GM21723 (cell line): ENCODE data around the gene COX15.
A peak's percentile ranks its signal among the peaks of the same experiment; 100 is the strongest.
"Not testable (repeated sequence)": the region's sequence is repeated elsewhere in the genome, so short reads cannot be mapped to it uniquely, and the experiment has no call there.

Experiments used
- ATAC-seq: cut with Tn5 transposase; IDR thresholded peaks from one replicate; pipeline ENCODE4 v1.9.1; 2021; ENCODE audit warnings: mild to moderate bottlenecking, moderate library complexity; ENCODE audit not compliant: unreplicated experiment

COX15 gene

GRCh38 chr10:99742254-99742653 lies 10.3 kb upstream of the COX15 start:
- ATAC-seq, result no peak

- no peak for ATAC-seq
Measured at GRCh38 chr10:99740933-99741559, 9.1 kb upstream of the COX15 start.

- ATAC-seq, result no peak
Measured at GRCh38 chr10:99740260-99740659, 8.3 kb upstream of the COX15 start.

DNA sequence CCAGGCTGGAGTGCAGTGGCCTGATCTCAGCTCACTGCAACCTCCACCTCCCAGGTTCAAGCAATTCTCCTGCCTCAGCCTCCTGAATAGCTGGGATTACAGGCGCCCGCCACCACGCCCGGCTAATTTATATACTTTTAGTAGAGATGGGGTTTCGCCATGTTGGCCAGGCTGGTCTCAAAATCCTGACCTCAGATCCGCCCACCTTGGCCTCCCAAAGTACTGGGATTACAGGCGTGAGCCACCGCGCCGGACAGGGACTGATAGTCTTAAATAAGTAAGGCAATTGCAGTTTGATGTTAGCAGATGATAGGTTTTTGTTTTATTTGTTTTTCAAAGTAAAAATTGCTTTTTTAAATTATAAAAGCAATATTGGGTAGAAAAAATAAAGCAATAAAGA lies 2.2 kb upstream of the COX15 start:
- ATAC-seq, result not testable (repeated sequence)

GRCh38 chr10:99733366-99733765 lies 1.4 kb upstream of the COX15 start:
- no peak for ATAC-seq

- peak; percentile 34 for ATAC-seq
Measured at GRCh38 chr10:99731306-99732032, 458 bp downstream of the COX15 start.

DNA sequence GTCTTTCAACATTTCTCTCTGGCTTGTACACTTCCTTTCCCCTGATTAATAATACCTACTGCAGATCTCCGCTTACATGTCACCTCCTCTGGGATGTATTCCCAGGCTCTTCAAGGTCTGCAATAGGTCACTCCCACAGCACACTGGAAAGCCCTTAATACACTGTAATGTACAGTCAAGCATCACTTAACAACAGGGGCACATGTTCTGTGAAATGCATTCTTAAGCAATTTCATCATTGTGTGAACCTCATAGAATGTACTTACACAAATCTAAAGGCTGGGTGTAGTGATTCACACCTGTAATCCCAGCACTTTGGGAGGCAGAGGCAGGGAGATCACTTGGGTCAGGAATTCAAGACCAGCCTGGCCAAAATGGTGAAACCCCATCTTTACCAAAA lies 1.9 kb downstream of the COX15 start:
- no peak for ATAC-seq

DNA sequence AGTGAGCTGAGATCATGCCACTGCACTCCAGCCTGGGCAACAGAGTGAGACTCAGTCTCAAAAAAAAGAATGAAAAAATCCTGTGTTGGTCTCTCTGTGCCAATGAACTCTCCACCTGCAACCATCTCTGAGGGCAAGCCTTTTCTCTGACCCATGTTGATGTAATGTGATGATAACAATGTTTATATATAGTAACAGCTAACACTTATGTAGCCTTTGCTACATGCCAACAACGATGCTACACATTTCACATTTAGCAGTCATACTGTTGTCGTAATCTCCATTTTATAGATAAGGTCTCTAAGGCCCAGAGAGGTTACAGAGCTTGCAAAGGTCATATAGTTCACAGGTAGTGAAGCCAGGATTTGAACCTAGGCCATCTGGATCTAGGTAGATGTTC lies 11.5 kb downstream of the COX15 start:
- no peak for ATAC-seq

- no peak for ATAC-seq
Measured at GRCh38 chr10:99714446-99714845, 17.5 kb downstream of the COX15 start.

DNA sequence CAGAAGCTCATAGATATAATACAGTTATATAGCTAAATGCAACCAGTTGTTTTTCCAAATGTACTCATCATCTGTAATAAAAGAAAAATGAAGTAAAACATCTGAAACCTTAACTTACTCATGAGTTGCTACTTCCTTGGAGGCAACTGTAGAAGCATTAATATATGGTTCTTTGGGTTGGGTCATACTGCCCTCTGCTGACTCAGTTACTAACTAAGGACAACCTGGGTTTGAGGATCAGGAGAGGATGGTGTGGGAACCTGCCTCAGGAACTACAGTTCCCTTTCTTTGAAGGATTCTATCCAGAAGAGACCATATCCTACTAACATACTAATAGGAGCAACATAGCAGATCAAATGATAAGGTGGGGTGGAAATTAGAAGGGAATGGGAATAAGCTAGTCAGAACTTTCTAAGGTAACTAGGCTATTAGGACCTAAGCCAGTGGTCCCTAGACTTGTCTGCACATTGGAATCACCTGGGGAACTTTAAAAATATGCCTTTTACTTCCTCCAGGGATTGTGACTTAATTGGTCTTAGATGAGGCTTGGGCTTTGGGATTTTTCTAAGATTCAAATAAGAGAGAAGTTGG lies 20.7 kb downstream of the COX15 start:
- peak; percentile 52 for ATAC-seq

DNA sequence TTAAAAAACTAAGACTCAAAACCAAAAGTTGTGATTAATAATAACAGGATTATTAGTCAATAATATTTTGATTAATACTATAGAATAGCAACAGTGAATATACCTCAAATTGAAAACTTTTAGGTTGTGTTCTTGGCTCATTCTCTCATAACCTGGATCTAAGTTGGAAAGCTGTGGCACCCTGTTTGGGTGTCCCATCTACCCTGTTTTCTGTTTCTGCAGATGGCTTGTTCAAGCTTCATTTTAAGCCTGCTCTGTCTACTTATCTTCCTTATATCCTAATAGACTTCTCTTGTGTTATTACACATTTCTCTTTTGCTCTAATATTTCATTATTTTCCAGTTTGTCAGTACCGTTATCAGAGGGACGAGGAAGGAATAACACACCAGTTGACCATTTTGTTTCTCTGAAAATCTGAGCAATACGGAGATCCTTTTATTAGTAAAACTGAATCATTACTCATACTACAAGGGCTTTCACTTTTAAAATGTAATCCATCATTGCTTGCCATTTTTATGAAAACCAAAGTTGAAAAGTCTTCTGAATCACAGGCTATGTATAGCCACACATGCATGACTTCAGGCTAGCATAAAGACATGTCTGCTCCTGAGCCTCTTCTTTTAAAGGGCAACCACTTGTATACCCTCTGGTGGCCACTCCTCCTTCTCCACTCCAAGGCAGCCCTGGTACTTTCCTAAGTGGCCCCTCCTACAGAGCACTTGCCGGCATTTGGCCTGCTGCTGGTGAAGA lies 22.3 kb downstream of the COX15 start:
- ATAC-seq, result peak; percentile 89

DNA sequence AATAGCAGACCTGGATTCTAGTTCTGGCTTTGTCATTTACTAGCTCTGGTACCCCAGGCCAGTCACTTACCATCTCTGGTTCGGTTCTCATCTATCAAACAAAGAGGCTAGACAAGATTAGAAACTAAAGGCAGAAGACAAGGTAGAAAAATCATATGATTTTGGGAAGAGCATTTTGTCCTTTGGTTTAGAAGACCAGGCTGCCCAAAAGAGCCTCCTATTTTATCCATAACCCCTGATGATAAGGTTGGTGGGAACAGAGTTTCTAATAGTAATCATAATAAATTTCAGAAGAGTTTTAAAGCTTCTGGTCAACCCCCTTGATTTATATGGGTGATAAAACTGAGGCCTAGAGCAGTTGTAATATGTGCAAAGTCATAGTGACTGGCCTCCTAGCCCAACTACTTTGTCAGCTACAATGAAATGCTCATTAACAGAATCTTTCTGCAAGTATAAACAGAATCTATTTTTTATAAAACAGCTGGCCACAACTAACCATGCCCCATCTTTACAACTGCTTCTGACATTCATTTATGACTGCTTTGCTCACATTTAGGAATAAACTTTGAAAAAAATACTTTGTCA lies 23.4 kb downstream of the COX15 start:
- no peak for ATAC-seq

DNA sequence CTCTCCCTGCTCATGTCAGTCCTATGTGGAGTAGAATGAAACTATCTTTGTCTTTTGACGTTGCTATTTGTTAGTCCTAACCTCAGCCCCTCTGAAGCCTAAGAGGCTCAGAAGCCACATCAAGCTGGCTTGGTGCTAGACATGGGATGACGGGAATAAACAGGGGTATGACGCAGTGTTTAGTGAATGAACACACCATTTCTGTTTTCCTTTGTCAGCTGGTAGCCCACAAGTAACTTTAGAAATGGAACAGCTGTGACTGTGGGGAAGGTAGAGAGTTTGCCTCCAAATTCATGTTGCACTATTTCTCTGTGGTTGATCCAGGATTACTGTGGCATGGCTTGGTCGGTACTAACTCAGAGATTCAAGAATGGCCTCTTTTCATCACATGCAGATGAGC lies 31.3 kb downstream of the COX15 start:
- ATAC-seq, result no peak

DNA sequence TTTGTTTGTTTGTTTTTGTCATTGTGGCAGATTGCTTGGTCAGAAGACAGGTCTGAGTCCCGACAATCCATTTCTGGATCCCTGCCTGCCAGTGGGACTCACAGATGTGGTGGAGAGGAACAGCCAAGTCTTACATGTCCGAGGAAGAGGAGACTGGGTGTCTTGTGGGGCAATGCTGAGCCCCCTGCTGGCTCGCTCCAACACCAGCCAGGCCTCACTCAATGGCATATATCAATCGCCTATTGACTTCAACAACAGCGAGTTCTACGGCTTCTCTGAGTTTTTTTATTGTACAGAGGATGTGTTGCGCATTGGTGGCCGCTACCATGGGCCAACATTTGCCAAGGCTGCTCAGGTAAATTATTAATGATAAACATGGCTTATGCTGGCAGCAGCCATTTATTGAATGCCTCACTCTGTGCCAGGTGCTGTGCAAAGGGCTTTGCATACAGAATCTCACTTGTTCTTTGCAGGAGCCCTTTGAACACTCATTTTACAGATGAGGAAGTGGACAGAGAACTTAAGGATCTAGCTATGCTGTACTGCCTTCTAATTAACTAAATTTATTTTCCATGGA lies 33.3 kb downstream of the COX15 start:
- no peak for ATAC-seq

GRCh38 chr10:99695761-99696160 lies 36.2 kb downstream of the COX15 start:
- no peak for ATAC-seq

GRCh38 chr10:99693933-99694583 lies 37.9 kb downstream of the COX15 start:
- ATAC-seq, result no peak

- ATAC-seq, result no peak
Measured at GRCh38 chr10:99689461-99689860, 42.5 kb downstream of the COX15 start.

GRCh38 chr10:99685597-99685967 lies 46.3 kb downstream of the COX15 start:
- peak; percentile 97 for ATAC-seq

- ATAC-seq, result no peak
Measured at GRCh38 chr10:99682752-99683151, 49.2 kb downstream of the COX15 start.
